Stimulated activated CD8-positive, alpha-beta memory T cell treated with anti-CD3 and anti-CD28 coated beads, Interleukin-7, amount 100 ng/mL, for 48 hours (primary cell): ENCODE results near the gene DMWD.
"Not testable (repeated sequence)": the region's sequence is repeated elsewhere in the genome, so short reads cannot be mapped to it uniquely, and the experiment has no call there.

ENCODE experiments used
- DNase-seq, 2 donors: peaks; one replicate each; pipeline ENCODE4 v3.0.0-alpha.2; 2020; ENCODE audit warnings: low read depth in 1 of 2; ENCODE audit errors: extremely low read depth in 1 of 2

Gene DMWD

GRCh38 chr19:45816236-45817009 is 23.8 kb upstream of the DMWD start:
- DNase-seq = no peak

GRCh38 chr19:45815481-45816216 is 23.0 kb upstream of the DMWD start:
- no peak for DNase-seq

GRCh38 chr19:45814851-45815480 is 22.3 kb upstream of the DMWD start, which contains the start of gene RSPH6A:
RSPH6A (minus strand) TSS chr19:45815308; CDS start chr19:45815176, 132 bp downstream.
- DNase-seq = no peak

GRCh38 chr19:45814166-45814780 is 21.6 kb upstream of the DMWD start:
- DNase-seq = no peak

GRCh38 chr19:45812297-45812696 is 19.7 kb upstream of the DMWD start:
- no peak for DNase-seq

- no peak for DNase-seq
These were observed 17.1 kb upstream of the DMWD start for GRCh38 chr19:45809643-45810159.

- no peak for DNase-seq
These were observed 13.1 kb upstream of the DMWD start for GRCh38 chr19:45805719-45806118.

- DNase-seq = no peak
These were observed 12.2 kb upstream of the DMWD start for GRCh38 chr19:45804959-45805230.

- no peak for DNase-seq
These were observed 11.7 kb upstream of the DMWD start for GRCh38 chr19:45804140-45804958.

GRCh38 chr19:45801603-45802175 is 9.0 kb upstream of the DMWD start:
- no peak for DNase-seq

- no peak for DNase-seq
These were observed 7.5 kb upstream of the DMWD start for GRCh38 chr19:45800070-45800553.

GRCh38 chr19:45799541-45799940 is 6.9 kb upstream of the DMWD start:
- not testable (repeated sequence) for DNase-seq

- DNase-seq = no peak
These were observed 6.4 kb upstream of the DMWD start for GRCh38 chr19:45798995-45799517.

- DNase-seq = no peak
These were observed 2.0 kb upstream of the DMWD start for GRCh38 chr19:45794627-45795026.

GRCh38 chr19:45793876-45794275 is 1.2 kb upstream of the DMWD start:
- no peak for DNase-seq

GRCh38 chr19:45793178-45793564 is 526 bp upstream of the DMWD start:
- no peak for DNase-seq

GRCh38 chr19:45791744-45792469 is 738 bp downstream of the DMWD start:
- DNase-seq = no peak

- DNase-seq = no peak
These were observed 1.7 kb downstream of the DMWD start for GRCh38 chr19:45790942-45791341.
